Thyroid gland (tissue), 4 donors: Measurements from ENCODE around the gene PI4K2A. TPM values are rescaled to one million over a fixed set of nuclear protein-coding genes. Genes with fewer than 3 reads are reported as not detected.

ENCODE experiments used
- DNase-seq, 2 donors: peaks; one replicate each; pipeline ENCODE4 v3.0.0-alpha.2; 2019
- H3K27ac ChIP-seq, 3 donors: fragments of 200-600 bp; sonication (generic); 1 replicate in 2 of 3; 2 replicates in 1 of 3; pipeline ENCODE4 v1.5.1; 2016 to 2019; ENCODE audit warnings: mild to moderate bottlenecking in 1 of 3, moderate library complexity in 1 of 3
- H3K27me3 ChIP-seq: fragments of 200-600 bp; sonication (generic); one replicate; pipeline ENCODE4 v1.5.1; 2019
- H3K36me3 ChIP-seq, 2 donors: fragments of 200-600 bp; sonication (generic); one replicate each; pipeline ENCODE4 v1.5.1; 2016 to 2019
- H3K4me1 ChIP-seq, 2 donors: fragments of 200-600 bp; sonication (generic); one replicate each; pipeline ENCODE4 v1.5.1; 2017 to 2019
- H3K4me3 ChIP-seq, 3 donors: fragments of 200-600 bp; sonication (generic); replicated peaks in 1 of 3; 1 replicate in 2 of 3; 2 replicates in 1 of 3; pipeline ENCODE4 v1.5.1; 2016; ENCODE audit warnings: mild to moderate bottlenecking in 1 of 3
- H3K9me3 ChIP-seq: fragments of 200-600 bp; sonication (generic); one replicate; pipeline ENCODE4 v1.5.1; 2017
- POLR2A ChIP-seq, 2 donors: fragments of 450-650 bp; IDR thresholded peaks; one replicate each; pipeline ENCODE4 v1.6.1; 2017; ENCODE audit warnings: antibody characterized with exemption in 2 of 2, mild to moderate bottlenecking in 2 of 2, moderate library complexity in 1 of 2
- WGBS, 2 donors: methylation state at CpG; one replicate each; pipeline ENCODE4 v1.1.5; 2017; 5-methylcytosine and 5-hydroxymethylcytosine counted together
- intact Hi-C: fragments of 100-400 bp; cut with DNase I; formaldehyde crosslinking; loops from one replicate; pipeline ENCODE4 v1.15.1; 2023
- total RNA-seq, 4 donors: library from RNA; depleted of rRNA; stranded (reverse); fragments of >200 nt; gene quantifications; one replicate each; pipeline ENCODE4 v1.2.3, GENCODE V29; 2016
- TF ChIP-seq, protein P1 (sequence below), 6 experiments: fragments of 200-600 bp in 3 of 6; fragments of 450-650 bp in 3 of 6; sonication (generic) in 3 of 6; IDR thresholded peaks; one replicate each; pipeline ENCODE4 v1.5.1; 2016 to 2019; ENCODE audit warnings: antibody characterized with exemption in 6 of 6, mild to moderate bottlenecking in 2 of 6, inconsistent platforms in 1 of 6, moderate library complexity in 1 of 6

Gene PI4K2A
- total RNA-seq, 4 donors from 2014 or later: 19.9 to 31.3 (median 24.1) TPM

DNA sequence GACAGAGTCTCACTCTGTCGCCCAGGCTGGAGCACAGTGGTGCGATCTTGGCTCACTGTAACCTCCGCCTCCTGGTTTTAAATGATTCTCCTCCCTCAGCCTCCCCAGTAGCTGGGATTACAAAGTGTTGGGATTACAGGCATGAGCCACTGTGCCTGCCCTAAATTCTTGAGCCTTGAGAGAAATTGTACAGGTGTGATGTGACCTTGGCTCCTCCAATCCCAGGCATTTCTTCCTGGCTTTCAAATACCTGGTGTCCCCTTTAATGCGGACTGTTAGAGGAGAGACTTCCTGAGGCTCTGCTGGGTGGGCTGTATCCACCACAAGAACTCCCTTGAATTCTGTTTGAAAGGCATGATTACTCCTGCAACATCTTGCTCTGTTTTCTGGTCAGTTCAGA is 22.2 kb upstream of the PI4K2A start:
- Histone ChIP-seq H3K36me3 (no peaks in the 10 kb centered on the region), H3K27me3 (no peaks in the 10 kb centered on the region), H3K27ac (no peak overlapping the region), H3K4me3 (no peak overlapping the region), H3K9me3 (no peaks in the 10 kb centered on the region), H3K4me1 (no peaks in the 10 kb centered on the region)
- intact Hi-C loops: no loop called here
- no peak for DNase-seq
- 92 to 93% methylated on average over 4 of the region's 4 CpGs for WGBS, 2 donors
- TF ChIP-seq, protein P1, sequence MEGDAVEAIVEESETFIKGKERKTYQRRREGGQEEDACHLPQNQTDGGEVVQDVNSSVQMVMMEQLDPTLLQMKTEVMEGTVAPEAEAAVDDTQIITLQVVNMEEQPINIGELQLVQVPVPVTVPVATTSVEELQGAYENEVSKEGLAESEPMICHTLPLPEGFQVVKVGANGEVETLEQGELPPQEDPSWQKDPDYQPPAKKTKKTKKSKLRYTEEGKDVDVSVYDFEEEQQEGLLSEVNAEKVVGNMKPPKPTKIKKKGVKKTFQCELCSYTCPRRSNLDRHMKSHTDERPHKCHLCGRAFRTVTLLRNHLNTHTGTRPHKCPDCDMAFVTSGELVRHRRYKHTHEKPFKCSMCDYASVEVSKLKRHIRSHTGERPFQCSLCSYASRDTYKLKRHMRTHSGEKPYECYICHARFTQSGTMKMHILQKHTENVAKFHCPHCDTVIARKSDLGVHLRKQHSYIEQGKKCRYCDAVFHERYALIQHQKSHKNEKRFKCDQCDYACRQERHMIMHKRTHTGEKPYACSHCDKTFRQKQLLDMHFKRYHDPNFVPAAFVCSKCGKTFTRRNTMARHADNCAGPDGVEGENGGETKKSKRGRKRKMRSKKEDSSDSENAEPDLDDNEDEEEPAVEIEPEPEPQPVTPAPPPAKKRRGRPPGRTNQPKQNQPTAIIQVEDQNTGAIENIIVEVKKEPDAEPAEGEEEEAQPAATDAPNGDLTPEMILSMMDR (IDR thresholded peaks at IDR 0.05): no peak

DNA sequence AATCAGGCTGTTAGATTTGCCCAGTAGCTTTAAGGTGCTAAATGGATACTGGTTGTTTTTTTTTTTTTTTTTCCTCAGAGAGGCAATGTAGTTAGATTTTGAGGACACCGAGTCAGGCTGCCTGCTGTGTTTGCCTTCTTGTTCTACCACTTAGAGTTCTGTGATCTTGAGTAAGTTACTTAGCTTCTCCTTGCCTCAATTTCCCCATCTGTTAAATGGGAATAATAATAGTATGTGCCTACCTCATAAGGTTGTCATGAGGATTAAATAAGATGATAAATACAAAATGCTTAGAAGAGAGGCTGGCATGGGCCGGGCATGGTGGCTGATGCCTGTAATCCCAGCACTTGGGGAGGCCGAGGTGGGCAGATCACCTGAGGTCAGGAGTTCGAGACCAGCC is 21.7 kb upstream of the PI4K2A start:
- WGBS, 2 donors: 94 to 96% methylated on average over 4 of the region's 4 CpGs
- Histone ChIP-seq H3K9me3 (no peaks in the 10 kb centered on the region), H3K27me3 (no peaks in the 10 kb centered on the region), H3K4me1 (no peaks in the 10 kb centered on the region), H3K27ac (no peak overlapping the region), H3K36me3 (no peaks in the 10 kb centered on the region), H3K4me3 (no peak overlapping the region)
- intact Hi-C loops: no loop called here
- DNase-seq: no peak
- TF ChIP-seq, protein P1 (IDR thresholded peaks at IDR 0.05): no peak
- TF ChIP-seq POLR2A (IDR thresholded peaks at IDR 0.05): no peak

DNA sequence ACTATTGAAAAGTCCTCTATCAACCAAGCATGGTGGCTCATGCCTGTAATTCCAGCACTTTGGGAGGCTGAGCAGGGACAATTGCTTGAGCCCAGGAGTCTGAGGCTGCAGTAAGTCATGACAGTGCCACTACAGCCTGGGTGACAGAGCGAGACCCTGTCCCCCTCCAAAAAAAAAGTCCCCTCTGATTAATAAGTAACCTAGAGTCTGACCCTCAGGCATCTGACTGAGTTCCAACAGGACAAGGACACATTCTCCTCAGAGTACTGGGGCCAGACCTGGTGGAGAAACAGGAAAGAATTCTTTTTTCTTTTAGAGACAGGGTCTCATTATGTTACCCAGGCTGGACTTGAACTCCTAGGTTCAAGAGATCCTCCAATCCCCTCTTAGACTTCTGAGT is 17.2 kb upstream of the PI4K2A start:
- H3K4me1 ChIP-seq: no peaks in the 10 kb centered on the region
- TF ChIP-seq, protein P1 (IDR thresholded peaks at IDR 0.05): no peak
- TF ChIP-seq POLR2A (IDR thresholded peaks at IDR 0.05): no peak
- no peaks in the 10 kb centered on the region for H3K9me3 ChIP-seq
- no peaks in the 10 kb centered on the region for H3K36me3 ChIP-seq
- no peaks in the 10 kb centered on the region for H3K27me3 ChIP-seq
- WGBS, 2 donors: 91 to 100% methylated on average over 1 of the region's 1 CpG
- H3K27ac ChIP-seq: no peak overlapping the region
- DNase-seq: no peak
- intact Hi-C loops: no loop called here
- no peak overlapping the region for H3K4me3 ChIP-seq

DNA sequence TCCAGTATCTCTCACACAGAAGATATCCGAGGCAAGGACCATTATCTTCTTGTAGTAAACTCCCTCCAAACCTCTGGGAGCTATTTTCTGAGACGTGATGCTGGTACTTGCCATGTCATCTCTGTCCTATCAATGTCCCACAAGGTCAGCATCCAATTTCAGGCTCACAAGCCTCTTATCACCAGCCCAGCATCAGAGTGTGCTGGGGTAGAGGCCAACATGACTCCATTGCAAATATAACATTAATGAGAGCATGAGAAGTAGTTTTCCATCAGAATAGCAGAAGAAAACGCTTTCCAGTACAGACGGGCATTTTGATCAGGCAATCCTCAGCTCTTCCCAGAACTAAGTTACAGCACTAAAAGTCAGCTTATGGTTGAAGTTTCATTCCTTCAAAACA is 12.7 kb upstream of the PI4K2A start:
- no peaks in the 10 kb centered on the region for H3K36me3 ChIP-seq
- no peak overlapping the region for H3K4me3 ChIP-seq
- no peaks in the 10 kb centered on the region for H3K27me3 ChIP-seq
- DNase-seq: no peak
- peaks cover 0 to 6% of the 10 kb centered on the region in 2 donors for H3K4me1 ChIP-seq
- H3K9me3 ChIP-seq: no peaks in the 10 kb centered on the region
- TF ChIP-seq, protein P1 (IDR thresholded peaks at IDR 0.05): no peak
- no peak for TF ChIP-seq POLR2A (IDR thresholded peaks at IDR 0.05)
- intact Hi-C loops: no loop called here
- WGBS, 2 donors: 72 to 80% methylated on average over 4 of the region's 4 CpGs
- no peak overlapping the region for H3K27ac ChIP-seq

DNA sequence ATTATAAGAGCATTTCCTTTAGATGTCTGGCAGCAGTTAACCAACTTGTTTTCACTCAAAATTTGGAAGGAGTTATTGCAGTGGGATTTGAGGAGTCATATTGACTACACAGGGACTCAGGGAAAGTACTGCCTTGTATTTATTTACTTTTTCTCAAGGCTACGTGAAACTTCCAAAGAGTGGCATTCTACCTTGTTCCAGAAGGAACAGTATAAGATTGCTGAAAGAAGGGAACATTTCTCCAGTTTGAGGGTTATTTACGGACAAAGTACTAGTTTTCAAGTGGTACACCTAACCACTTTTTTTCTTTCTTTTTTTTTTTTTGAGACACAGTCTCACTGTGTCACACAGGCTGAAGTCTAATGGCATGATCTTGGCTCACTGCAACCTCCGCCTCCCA is 12.2 kb upstream of the PI4K2A start:
- Histone ChIP-seq H3K27me3 (no peaks in the 10 kb centered on the region), H3K4me3 (no peak overlapping the region), H3K27ac (no peak overlapping the region), H3K4me1 (peaks cover 0 to 6% of the 10 kb centered on the region in 2 donors), H3K36me3 (no peaks in the 10 kb centered on the region), H3K9me3 (no peaks in the 10 kb centered on the region)
- 91 to 93% methylated on average over 3 of the region's 3 CpGs for WGBS, 2 donors
- TF ChIP-seq, protein P1 (IDR thresholded peaks at IDR 0.05): no peak
- no peak for TF ChIP-seq POLR2A (IDR thresholded peaks at IDR 0.05)
- intact Hi-C loops: no loop called here
- no peak for DNase-seq
